ENCODE data around the gene HCN2. TPM values are rescaled to one million over a fixed set of nuclear protein-coding genes. Genes with fewer than 3 reads are reported as not detected.
"Not testable (repeated sequence)": the region's sequence is repeated elsewhere in the genome, so short reads cannot be mapped to it uniquely, and the experiment has no call there.

HCN2 gene
- total and polyA plus RNA-seq, 9 donors, result 0.13 to 0.46 (median 0.29) TPM

GRCh38 chr19:579111-579841 lies 10.4 kb upstream of the HCN2 start:
- no peak overlapping the region for H3K4me3 ChIP-seq (ENCODE audit: low read length)
- peaks cover 22% of the 10 kb centered on the region for H3K4me1 ChIP-seq (ENCODE audit: control insufficient read depth, insufficient read depth, low read length)
- no peaks in the 10 kb centered on the region for H3K9me3 ChIP-seq (replicated peaks; ENCODE audit: control insufficient read depth, low read depth, low read length)
- H3K36me3 ChIP-seq (ENCODE audit: control insufficient read depth, insufficient read depth, low read length), result peaks cover 57% of the 10 kb centered on the region
- WGBS (ENCODE audit: insufficient coverage), result 88% methylated on average over 46 of the region's 46 CpGs
- H3K27me3 ChIP-seq (ENCODE audit: control insufficient read depth, insufficient read depth, low read length), result no peaks in the 10 kb centered on the region
- no peak overlapping the region for H3K27ac ChIP-seq (ENCODE audit: low read length)
- DNase-seq, result no peak

GRCh38 chr19:579842-580155 lies 9.9 kb upstream of the HCN2 start:
- Histone ChIP-seq H3K4me1 (ENCODE audit: control insufficient read depth, insufficient read depth, low read length) (peaks cover 17% of the 10 kb centered on the region), H3K27me3 (ENCODE audit: control insufficient read depth, insufficient read depth, low read length) (peaks cover under 1% of the 10 kb centered on the region), H3K27ac (ENCODE audit: low read length) (no peak overlapping the region), H3K36me3 (ENCODE audit: control insufficient read depth, insufficient read depth, low read length) (peaks cover 57% of the 10 kb centered on the region), H3K4me3 (ENCODE audit: low read length) (no peak overlapping the region), H3K9me3 (replicated peaks; ENCODE audit: control insufficient read depth, low read depth, low read length) (no peaks in the 10 kb centered on the region)
- no peak for DNase-seq
- WGBS (ENCODE audit: insufficient coverage), result 88% methylated on average over 11 of the region's 11 CpGs

GRCh38 chr19:580274-580835 lies 9.3 kb upstream of the HCN2 start:
- WGBS (ENCODE audit: insufficient coverage), result 84% methylated on average over 21 of the region's 22 CpGs
- Histone ChIP-seq H3K4me1 (ENCODE audit: control insufficient read depth, insufficient read depth, low read length) (peaks cover 12% of the 10 kb centered on the region), H3K27ac (ENCODE audit: low read length) (no peak overlapping the region), H3K27me3 (ENCODE audit: control insufficient read depth, insufficient read depth, low read length) (peaks cover 2% of the 10 kb centered on the region), H3K36me3 (ENCODE audit: control insufficient read depth, insufficient read depth, low read length) (peaks cover 57% of the 10 kb centered on the region), H3K4me3 (ENCODE audit: low read length) (no peak overlapping the region), H3K9me3 (replicated peaks; ENCODE audit: control insufficient read depth, low read depth, low read length) (no peaks in the 10 kb centered on the region)
- no peak for DNase-seq

GRCh38 chr19:581399-582111 lies 8.1 kb upstream of the HCN2 start:
- H3K27ac ChIP-seq (ENCODE audit: low read length), result no peak overlapping the region
- H3K9me3 ChIP-seq (replicated peaks; ENCODE audit: control insufficient read depth, low read depth, low read length), result no peaks in the 10 kb centered on the region
- peaks cover 4% of the 10 kb centered on the region for H3K4me1 ChIP-seq (ENCODE audit: control insufficient read depth, insufficient read depth, low read length)
- 85% methylated on average over 40 of the region's 40 CpGs for WGBS (ENCODE audit: insufficient coverage)
- H3K27me3 ChIP-seq (ENCODE audit: control insufficient read depth, insufficient read depth, low read length), result peaks cover 9% of the 10 kb centered on the region
- no peak overlapping the region for H3K4me3 ChIP-seq (ENCODE audit: low read length)
- DNase-seq, result no peak
- H3K36me3 ChIP-seq (ENCODE audit: control insufficient read depth, insufficient read depth, low read length), result peaks cover 57% of the 10 kb centered on the region

GRCh38 chr19:582497-583197 lies 7.0 kb upstream of the HCN2 start:
- H3K4me3 ChIP-seq (ENCODE audit: low read length), result no peak overlapping the region
- H3K36me3 ChIP-seq (ENCODE audit: control insufficient read depth, insufficient read depth, low read length), result peaks cover 48% of the 10 kb centered on the region
- no peak overlapping the region for H3K27ac ChIP-seq (ENCODE audit: low read length)
- no peaks in the 10 kb centered on the region for H3K9me3 ChIP-seq (replicated peaks; ENCODE audit: control insufficient read depth, low read depth, low read length)
- WGBS (ENCODE audit: insufficient coverage), result 87% methylated on average over 22 of the region's 31 CpGs
- no peak for DNase-seq
- peaks cover 16% of the 10 kb centered on the region for H3K27me3 ChIP-seq (ENCODE audit: control insufficient read depth, insufficient read depth, low read length)
- H3K4me1 ChIP-seq (ENCODE audit: control insufficient read depth, insufficient read depth, low read length), result peaks cover 2% of the 10 kb centered on the region

- no peak overlapping the region for H3K4me3 ChIP-seq (ENCODE audit: low read length)
- DNase-seq, result no peak
- whole genome bisulfite sequencing (ENCODE audit: insufficient coverage), result 82% methylated on average over 17 of the region's 27 CpGs
- H3K27ac ChIP-seq (ENCODE audit: low read length), result no peak overlapping the region
- peaks cover 24% of the 10 kb centered on the region for H3K27me3 ChIP-seq (ENCODE audit: control insufficient read depth, insufficient read depth, low read length)
- peaks cover 8% of the 10 kb centered on the region for H3K4me1 ChIP-seq (ENCODE audit: control insufficient read depth, insufficient read depth, low read length)
- no peaks in the 10 kb centered on the region for H3K9me3 ChIP-seq (replicated peaks; ENCODE audit: control insufficient read depth, low read depth, low read length)
- peaks cover 40% of the 10 kb centered on the region for H3K36me3 ChIP-seq (ENCODE audit: control insufficient read depth, insufficient read depth, low read length)
These were observed 6.3 kb upstream of the HCN2 start for GRCh38 chr19:583198-583967.

GRCh38 chr19:583968-584239 lies 5.8 kb upstream of the HCN2 start:
- Histone ChIP-seq H3K9me3 (replicated peaks; ENCODE audit: control insufficient read depth, low read depth, low read length) (no peaks in the 10 kb centered on the region), H3K4me1 (ENCODE audit: control insufficient read depth, insufficient read depth, low read length) (peaks cover 13% of the 10 kb centered on the region), H3K27me3 (ENCODE audit: control insufficient read depth, insufficient read depth, low read length) (peaks cover 29% of the 10 kb centered on the region), H3K36me3 (ENCODE audit: control insufficient read depth, insufficient read depth, low read length) (peaks cover 40% of the 10 kb centered on the region), H3K4me3 (ENCODE audit: low read length) (no peak overlapping the region), H3K27ac (ENCODE audit: low read length) (no peak overlapping the region)
- DNase-seq, result no peak
- 75% methylated on average over 5 of the region's 5 CpGs for WGBS (ENCODE audit: insufficient coverage)

GRCh38 chr19:584240-585001 lies 5.3 kb upstream of the HCN2 start:
- DNase-seq, result no peak
- Histone ChIP-seq H3K4me1 (ENCODE audit: control insufficient read depth, insufficient read depth, low read length) (peaks cover 17% of the 10 kb centered on the region), H3K27me3 (ENCODE audit: control insufficient read depth, insufficient read depth, low read length) (peaks cover 34% of the 10 kb centered on the region), H3K36me3 (ENCODE audit: control insufficient read depth, insufficient read depth, low read length) (peaks cover 34% of the 10 kb centered on the region), H3K27ac (ENCODE audit: low read length) (no peak overlapping the region), H3K9me3 (replicated peaks; ENCODE audit: control insufficient read depth, low read depth, low read length) (no peaks in the 10 kb centered on the region), H3K4me3 (ENCODE audit: low read length) (no peak overlapping the region)
- 27% methylated on average over 28 of the region's 38 CpGs for WGBS (ENCODE audit: insufficient coverage)

GRCh38 chr19:585146-585545 lies 4.5 kb upstream of the HCN2 start:
- H3K27me3 ChIP-seq (ENCODE audit: control insufficient read depth, insufficient read depth, low read length), result peaks cover 35% of the 10 kb centered on the region
- H3K27ac ChIP-seq (ENCODE audit: low read length); H3K4me3 ChIP-seq (ENCODE audit: low read length); DNase-seq; H3K9me3 ChIP-seq (replicated peaks; ENCODE audit: control insufficient read depth, low read depth, low read length): not testable (repeated sequence)
- peaks cover 17% of the 10 kb centered on the region for H3K4me1 ChIP-seq (ENCODE audit: control insufficient read depth, insufficient read depth, low read length)
- H3K36me3 ChIP-seq (ENCODE audit: control insufficient read depth, insufficient read depth, low read length), result peaks cover 27% of the 10 kb centered on the region
- WGBS (ENCODE audit: insufficient coverage), result 82% methylated on average over 33 of the region's 34 CpGs
